ENCODE results near the gene INHBA.

The INHBA gene

DNA sequence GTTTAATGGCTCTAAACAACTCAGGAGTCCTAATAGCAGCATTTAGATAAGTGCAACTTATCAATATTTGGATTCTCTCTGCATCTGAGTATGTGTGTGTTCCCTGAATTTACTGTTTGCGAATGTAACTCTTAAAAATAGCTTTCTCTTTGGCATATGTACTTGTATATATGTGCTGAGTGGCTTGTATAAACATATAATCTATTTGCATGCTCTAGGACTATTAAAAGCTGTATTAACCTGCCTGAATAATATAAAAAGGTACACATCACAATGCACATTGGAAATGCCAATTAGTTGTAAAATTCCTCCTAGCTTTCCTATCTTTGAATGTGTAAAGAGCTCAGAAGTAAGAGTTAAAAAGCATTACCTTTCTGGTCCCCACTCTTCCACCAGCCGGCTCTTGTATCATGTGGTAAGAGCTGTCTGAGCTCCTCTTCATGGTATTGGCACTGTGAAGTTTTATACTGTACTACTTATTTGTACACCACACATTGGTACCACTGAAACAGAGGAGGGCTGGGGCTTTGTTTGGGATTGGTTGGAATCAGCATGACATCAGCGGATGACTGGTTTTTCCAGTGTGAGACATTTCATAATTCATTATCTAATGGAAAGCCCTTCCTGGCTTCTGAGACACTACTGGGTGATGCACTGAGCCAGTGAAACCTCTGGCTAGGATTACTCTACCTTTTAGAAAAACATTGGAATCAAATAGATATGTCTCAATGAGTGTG, at the start of gene INHBA:
Gene INHBA, minus strand, starts transcription at position 456 of the 737 bp plus-strand sequence. CDS start 2,716 bp downstream, outside the sequence.
- in situ Hi-C loops (cut with MboI; ENCODE audit: low sequenced_read_pairs), result no loop called here

DNA sequence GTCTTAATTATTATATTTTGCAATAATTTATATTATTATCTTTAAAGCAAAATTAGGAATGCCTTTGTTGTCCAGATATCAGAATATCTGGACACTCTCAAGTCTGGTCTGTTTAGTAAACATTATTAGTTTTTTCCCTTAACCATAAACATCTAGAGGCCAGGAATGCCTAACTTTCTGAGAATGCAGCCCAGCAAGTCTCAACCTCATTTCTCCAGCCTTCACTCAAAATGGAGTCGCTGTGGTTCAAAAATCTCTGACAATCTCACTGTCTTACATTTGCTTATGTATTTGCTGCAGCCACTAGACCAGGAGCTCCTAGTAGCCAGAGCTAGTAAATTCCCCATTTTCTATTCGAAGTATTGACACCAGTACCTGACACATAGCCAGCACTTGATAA, 49.7 kb upstream of the INHBA start:
- in situ Hi-C loops (cut with MboI; ENCODE audit: low sequenced_read_pairs), result no loop called here

DNA sequence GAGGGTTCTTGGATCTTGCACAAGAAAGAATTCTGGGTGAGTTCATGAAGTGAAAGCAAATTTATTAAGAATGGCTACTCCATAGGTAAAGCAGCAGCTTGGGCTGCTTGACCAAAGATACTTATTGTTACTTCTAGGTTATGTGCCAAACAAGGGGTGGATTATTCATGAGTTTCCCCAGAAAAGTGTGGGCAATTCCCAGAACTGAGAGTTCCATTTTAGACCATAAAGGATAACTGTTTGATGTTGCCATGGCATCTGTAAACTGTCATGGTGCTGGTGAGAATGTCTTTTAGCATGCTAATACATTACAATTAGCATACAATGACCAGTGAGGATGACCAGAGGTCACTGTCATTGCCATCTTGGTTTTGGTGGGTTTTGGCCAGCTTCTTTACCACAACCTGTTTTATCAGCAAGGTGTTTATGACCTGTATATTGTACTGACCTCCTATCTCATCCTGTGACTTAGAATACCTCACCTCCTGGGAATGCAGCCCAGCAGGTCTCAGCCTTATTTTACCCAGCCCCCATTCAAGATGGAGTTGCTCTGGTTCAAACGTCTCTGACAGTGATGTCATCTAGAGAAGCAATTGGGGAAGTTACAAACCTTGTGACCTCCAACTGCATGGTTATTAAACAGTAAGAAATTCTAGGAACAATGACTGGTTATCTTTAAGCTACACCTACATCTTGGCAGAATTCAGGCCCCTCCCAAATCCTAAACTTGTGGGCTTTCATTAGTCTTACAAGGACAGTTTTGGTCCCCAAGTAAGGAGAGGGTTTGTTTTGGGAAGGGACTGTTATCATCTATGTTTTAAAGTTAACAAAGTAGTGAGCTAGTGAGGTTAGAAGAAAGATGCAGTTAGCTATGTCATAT, 48.0 kb upstream of the INHBA start:
- in situ Hi-C loops (cut with MboI; ENCODE audit: low sequenced_read_pairs), result no loop called here

DNA sequence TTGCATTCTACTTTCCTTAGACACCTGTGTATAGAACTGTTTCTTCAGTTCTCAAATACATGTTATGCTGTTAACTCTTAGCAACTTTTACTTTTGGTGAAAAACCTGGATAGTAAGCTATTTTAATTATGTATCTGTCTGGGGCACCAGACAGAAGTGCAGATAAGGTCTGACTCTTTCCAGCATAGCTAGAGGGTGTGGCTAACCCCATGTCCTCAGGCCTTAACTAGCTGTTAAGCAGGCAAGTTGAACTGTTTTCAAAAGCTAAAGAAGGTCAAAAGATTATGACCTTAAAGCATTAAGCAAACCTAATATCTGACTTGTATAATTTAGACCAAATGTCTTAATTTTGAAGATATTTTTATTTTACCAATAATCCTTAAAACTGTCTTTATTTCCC, 45.1 kb upstream of the INHBA start:
- in situ Hi-C loops (cut with MboI; ENCODE audit: low sequenced_read_pairs), result no loop called here

DNA sequence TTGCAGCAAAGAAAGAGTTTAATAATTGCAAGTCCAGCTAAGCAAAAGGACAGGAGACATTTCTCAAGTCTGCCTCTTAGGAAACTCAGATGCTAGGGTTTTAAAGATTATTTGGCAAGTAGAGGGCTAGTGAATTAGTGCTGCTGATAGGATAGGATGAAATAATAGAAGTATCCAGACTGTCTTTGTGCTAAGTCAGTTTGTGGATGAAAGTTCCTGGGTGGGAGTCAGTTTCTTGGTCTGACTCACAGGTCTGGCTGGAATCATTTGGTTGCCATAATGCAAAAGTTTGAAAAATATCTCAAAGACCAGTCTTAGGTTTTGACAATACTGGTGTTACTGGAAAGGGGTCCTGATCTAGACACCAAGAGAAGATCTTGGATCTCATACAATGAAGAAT, 42.6 kb upstream of the INHBA start:
- in situ Hi-C loops (cut with MboI; ENCODE audit: low sequenced_read_pairs), result no loop called here

GRCh38 chr7:41744161-41744560, 41.3 kb upstream of the INHBA start:
- in situ Hi-C loops (cut with MboI; ENCODE audit: low sequenced_read_pairs), result no loop called here

- in situ Hi-C loops (cut with MboI; ENCODE audit: low sequenced_read_pairs), result no loop called here
Observed at GRCh38 chr7:41742401-41743020, 39.6 kb upstream of the INHBA start.

DNA sequence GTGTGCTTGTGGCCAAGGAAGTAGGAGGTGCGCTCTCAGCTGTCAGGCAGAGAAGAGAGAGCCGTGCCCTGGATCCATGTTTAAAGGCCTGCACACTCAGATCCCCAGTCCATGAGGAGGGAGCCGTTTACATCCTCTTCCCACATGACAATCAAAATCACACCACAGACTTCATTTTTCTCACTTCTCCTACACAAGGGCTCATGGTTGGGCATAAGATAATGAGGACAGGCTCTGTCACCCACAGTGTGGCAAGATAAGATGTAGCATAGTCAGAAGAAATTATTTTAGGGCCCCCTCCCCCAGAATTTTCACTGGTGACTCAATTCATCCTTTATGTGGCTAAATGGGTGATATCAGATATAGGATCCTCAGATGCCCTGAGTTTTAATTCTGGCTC, 35.9 kb upstream of the INHBA start:
- in situ Hi-C loops (cut with MboI; ENCODE audit: low sequenced_read_pairs), result no loop called here

DNA sequence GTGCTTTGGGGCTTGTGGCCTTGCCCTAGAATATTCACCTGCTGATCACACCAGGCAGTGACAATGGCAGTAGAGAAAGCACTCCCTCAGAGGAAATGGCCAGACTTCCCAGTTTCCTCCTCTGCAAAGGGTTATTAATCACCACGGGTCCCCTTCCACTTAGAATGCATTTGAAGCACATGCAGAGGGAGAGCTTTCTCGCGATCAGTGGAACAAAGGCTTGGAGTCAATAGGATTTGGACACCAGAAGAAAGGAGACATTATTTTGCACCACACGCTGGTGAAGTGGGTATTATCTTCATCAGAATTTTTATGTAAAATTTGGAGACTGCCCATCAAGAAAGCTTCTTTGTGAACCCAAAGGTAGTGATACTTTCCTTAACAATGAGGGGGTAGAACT, 35.4 kb upstream of the INHBA start:
- in situ Hi-C loops (cut with MboI; ENCODE audit: low sequenced_read_pairs), result no loop called here

GRCh38 chr7:41735206-41735605, 32.3 kb upstream of the INHBA start:
- in situ Hi-C loops (cut with MboI; ENCODE audit: low sequenced_read_pairs), result no loop called here

GRCh38 chr7:41732843-41733306, 30.0 kb upstream of the INHBA start:
- in situ Hi-C loops (cut with MboI; ENCODE audit: low sequenced_read_pairs), result no loop called here

GRCh38 chr7:41732436-41732785, 29.5 kb upstream of the INHBA start:
- in situ Hi-C loops (cut with MboI; ENCODE audit: low sequenced_read_pairs), result no loop called here

DNA sequence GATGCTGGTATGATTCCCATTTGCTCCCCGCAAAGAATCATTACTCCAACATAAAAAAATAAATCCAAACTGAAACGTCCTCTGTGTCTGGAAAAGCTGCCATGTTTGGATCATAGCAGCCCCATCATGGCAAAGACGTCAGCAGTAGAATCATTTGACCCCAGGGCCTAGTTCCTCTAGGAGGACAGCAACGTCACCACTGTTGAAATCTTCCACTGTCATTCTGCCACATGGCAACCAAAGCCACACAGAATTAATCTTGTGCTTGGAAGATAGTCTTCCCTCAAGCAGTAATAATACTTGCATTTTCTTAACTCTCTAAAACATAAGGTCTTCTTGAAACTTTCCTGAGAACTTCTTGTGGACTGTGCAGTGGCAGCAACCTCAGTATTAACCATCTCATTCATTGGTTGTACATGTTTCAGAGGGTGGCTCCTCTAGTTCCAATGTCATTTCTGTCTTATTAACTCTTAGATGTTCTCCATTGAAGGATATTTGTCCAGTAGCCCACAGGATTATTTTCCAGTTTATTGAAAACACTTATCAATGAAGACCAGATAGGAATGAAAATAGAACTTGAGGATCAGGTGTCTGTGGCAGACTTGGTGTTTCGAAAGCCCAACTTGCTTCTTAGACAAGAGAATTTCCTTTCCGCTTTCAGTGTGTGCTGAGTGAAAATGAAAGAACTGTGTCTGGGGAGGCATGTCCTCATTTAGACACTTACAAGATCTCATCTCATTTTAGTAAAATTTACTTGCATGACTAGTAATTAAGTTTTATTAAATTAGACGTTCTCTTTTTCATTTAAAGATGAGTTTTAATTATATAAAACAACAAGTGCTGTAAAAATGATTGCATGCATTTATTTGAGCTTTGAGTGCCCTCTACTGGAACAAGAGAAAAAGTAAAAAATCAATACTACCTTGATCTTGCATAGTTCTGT, 28.9 kb upstream of the INHBA start:
- in situ Hi-C loops (cut with MboI; ENCODE audit: low sequenced_read_pairs), result no loop called here

- in situ Hi-C loops (cut with MboI; ENCODE audit: low sequenced_read_pairs), result no loop called here
Observed at GRCh38 chr7:41730668-41731067, 27.8 kb upstream of the INHBA start.

GRCh38 chr7:41730161-41730560, 27.3 kb upstream of the INHBA start:
- in situ Hi-C loops (cut with MboI; ENCODE audit: low sequenced_read_pairs), result no loop called here

GRCh38 chr7:41729059-41729458, 26.2 kb upstream of the INHBA start:
- in situ Hi-C loops (cut with MboI; ENCODE audit: low sequenced_read_pairs), result no loop called here

- in situ Hi-C loops (cut with MboI; ENCODE audit: low sequenced_read_pairs), result no loop called here
Observed at GRCh38 chr7:41725013-41725412, 22.1 kb upstream of the INHBA start.

- in situ Hi-C loops (cut with MboI; ENCODE audit: low sequenced_read_pairs), result no loop called here
Observed at GRCh38 chr7:41720886-41721285, 18.0 kb upstream of the INHBA start.

- in situ Hi-C loops (cut with MboI; ENCODE audit: low sequenced_read_pairs), result no loop called here
Observed at GRCh38 chr7:41720046-41720445, 17.2 kb upstream of the INHBA start.

GRCh38 chr7:41716691-41717090, 13.8 kb upstream of the INHBA start:
- in situ Hi-C loops (cut with MboI; ENCODE audit: low sequenced_read_pairs), result no loop called here

- in situ Hi-C loops (cut with MboI; ENCODE audit: low sequenced_read_pairs), result no loop called here
Observed at GRCh38 chr7:41715000-41715399, 12.1 kb upstream of the INHBA start.

All from hTERT RPE-1 (cell line).